ENCODE data around the gene AKR1C8. TPM values are rescaled to one million over a fixed set of nuclear protein-coding genes. Genes with fewer than 3 reads are reported as not detected.

AKR1C8 gene
- total and polyA plus RNA-seq, 2 of the 13 experiments (the other 11 are each of a cell fraction or from before 2014, with no cell fraction given), result 0.12 TPM; not detected in 1

DNA sequence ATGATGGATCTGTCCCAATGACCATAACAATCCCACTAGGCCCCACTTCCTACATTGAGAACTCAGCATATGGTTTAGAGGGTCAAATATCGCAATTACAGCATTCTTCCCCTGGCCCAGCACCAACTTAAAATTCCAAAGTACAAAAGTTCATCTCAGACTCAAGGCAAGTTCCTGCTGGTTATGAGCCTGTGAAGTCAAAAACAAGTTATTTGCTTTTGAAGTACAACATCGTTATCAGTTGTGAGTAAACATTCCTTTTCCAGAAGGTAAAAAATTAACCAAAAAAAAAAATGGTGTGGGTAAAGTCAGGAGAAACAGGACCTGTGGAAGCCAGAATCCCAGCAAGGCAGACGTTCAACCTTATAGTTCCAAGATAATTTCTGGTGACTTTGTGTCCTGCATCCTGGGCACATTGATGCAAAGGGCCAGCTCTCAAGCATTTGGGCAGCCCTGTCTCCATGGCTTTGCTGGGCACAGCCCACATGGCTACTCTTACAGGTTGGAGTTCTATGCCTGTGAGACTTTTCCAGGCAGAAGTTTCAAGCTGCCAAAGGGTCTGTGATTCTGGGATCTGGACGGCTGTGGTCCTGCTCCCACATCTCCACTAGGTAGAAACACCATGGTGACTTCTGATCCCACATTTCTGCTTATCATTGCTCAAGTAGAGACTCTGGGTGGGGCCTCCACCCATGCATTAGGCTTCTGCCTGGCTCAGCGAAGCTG, 37.5 kb downstream of the AKR1C8 start (continued):
- TF ChIP-seq, protein P1, sequence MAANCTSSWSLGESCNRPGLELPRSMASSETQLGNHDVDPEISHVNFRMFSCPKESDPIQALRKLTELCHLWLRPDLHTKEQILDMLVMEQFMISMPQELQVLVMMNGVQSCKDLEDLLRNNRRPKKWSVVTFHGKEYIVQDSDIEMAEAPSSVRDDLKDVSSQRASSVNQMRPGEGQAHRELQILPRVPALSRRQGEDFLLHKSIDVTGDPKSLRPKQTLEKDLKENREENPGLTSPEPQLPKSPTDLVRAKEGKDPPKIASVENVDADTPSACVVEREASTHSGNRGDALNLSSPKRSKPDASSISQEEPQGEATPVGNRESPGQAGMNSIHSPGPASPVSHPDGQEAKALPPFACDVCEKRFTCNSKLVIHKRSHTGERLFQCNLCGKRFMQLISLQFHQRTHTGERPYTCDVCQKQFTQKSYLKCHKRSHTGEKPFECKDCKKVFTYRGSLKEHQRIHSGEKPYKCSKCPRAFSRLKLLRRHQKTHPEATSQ (CRISPR knock-in tag; IDR thresholded peaks at IDR 0.05; ENCODE audit: borderline replicate concordance), result peak; percentile 94; the same call in 1 of the 2 replicates
- TF ChIP-seq ZNF10 (CRISPR knock-in tag; IDR thresholded peaks at IDR 0.05; ENCODE audit: borderline replicate concordance, low read depth), result no peak
- no peak for TF ChIP-seq CHD2 (IDR thresholded peaks at IDR 0.05; ENCODE audit: low read depth, low read length)
- TF ChIP-seq, protein P2, sequence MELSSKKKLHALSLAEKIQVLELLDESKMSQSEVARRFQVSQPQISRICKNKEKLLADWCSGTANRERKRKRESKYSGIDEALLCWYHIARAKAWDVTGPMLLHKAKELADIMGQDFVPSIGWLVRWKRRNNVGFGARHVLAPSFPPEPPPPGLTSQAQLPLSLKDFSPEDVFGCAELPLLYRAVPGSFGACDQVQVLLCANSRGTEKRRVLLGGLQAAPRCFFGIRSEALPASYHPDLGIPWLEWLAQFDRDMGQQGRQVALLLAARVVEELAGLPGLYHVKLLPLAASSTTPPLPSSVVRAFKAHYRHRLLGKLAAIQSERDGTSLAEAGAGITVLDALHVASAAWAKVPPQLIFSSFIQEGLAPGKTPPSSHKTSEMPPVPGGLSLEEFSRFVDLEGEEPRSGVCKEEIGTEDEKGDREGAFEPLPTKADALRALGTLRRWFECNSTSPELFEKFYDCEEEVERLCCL (CRISPR knock-in tag; IDR thresholded peaks at IDR 0.05; ENCODE audit: borderline replicate concordance), result no peak
- TF ChIP-seq TEAD2 (CRISPR knock-in tag; IDR thresholded peaks at IDR 0.05), result no peak
- TF ChIP-seq, protein P3, sequence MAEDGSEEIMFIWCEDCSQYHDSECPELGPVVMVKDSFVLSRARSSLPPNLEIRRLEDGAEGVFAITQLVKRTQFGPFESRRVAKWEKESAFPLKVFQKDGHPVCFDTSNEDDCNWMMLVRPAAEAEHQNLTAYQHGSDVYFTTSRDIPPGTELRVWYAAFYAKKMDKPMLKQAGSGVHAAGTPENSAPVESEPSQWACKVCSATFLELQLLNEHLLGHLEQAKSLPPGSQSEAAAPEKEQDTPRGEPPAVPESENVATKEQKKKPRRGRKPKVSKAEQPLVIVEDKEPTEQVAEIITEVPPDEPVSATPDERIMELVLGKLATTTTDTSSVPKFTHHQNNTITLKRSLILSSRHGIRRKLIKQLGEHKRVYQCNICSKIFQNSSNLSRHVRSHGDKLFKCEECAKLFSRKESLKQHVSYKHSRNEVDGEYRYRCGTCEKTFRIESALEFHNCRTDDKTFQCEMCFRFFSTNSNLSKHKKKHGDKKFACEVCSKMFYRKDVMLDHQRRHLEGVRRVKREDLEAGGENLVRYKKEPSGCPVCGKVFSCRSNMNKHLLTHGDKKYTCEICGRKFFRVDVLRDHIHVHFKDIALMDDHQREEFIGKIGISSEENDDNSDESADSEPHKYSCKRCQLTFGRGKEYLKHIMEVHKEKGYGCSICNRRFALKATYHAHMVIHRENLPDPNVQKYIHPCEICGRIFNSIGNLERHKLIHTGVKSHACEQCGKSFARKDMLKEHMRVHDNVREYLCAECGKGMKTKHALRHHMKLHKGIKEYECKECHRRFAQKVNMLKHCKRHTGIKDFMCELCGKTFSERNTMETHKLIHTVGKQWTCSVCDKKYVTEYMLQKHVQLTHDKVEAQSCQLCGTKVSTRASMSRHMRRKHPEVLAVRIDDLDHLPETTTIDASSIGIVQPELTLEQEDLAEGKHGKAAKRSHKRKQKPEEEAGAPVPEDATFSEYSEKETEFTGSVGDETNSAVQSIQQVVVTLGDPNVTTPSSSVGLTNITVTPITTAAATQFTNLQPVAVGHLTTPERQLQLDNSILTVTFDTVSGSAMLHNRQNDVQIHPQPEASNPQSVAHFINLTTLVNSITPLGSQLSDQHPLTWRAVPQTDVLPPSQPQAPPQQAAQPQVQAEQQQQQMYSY (CRISPR knock-in tag; IDR thresholded peaks at IDR 0.05), result peak; percentile 67; the same call in 1 of the 2 replicates
- TF ChIP-seq ZNF713 (CRISPR knock-in tag; IDR thresholded peaks at IDR 0.05), result no peak
- TF ChIP-seq, protein P4, sequence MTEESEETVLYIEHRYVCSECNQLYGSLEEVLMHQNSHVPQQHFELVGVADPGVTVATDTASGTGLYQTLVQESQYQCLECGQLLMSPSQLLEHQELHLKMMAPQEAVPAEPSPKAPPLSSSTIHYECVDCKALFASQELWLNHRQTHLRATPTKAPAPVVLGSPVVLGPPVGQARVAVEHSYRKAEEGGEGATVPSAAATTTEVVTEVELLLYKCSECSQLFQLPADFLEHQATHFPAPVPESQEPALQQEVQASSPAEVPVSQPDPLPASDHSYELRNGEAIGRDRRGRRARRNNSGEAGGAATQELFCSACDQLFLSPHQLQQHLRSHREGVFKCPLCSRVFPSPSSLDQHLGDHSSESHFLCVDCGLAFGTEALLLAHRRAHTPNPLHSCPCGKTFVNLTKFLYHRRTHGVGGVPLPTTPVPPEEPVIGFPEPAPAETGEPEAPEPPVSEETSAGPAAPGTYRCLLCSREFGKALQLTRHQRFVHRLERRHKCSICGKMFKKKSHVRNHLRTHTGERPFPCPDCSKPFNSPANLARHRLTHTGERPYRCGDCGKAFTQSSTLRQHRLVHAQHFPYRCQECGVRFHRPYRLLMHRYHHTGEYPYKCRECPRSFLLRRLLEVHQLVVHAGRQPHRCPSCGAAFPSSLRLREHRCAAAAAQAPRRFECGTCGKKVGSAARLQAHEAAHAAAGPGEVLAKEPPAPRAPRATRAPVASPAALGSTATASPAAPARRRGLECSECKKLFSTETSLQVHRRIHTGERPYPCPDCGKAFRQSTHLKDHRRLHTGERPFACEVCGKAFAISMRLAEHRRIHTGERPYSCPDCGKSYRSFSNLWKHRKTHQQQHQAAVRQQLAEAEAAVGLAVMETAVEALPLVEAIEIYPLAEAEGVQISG (CRISPR knock-in tag; IDR thresholded peaks at IDR 0.05), result peak; percentile 64
- no peak for TF ChIP-seq ZNF768 (CRISPR knock-in tag; IDR thresholded peaks at IDR 0.05)
- TF ChIP-seq ZNF260 (CRISPR knock-in tag; IDR thresholded peaks at IDR 0.05; ENCODE audit: borderline replicate concordance, low read depth), result no peak
- TF ChIP-seq RBFOX2 (IDR thresholded peaks at IDR 0.05; ENCODE audit: low read depth, low read length), result peak; percentile 71
- TF ChIP-seq, protein P5, sequence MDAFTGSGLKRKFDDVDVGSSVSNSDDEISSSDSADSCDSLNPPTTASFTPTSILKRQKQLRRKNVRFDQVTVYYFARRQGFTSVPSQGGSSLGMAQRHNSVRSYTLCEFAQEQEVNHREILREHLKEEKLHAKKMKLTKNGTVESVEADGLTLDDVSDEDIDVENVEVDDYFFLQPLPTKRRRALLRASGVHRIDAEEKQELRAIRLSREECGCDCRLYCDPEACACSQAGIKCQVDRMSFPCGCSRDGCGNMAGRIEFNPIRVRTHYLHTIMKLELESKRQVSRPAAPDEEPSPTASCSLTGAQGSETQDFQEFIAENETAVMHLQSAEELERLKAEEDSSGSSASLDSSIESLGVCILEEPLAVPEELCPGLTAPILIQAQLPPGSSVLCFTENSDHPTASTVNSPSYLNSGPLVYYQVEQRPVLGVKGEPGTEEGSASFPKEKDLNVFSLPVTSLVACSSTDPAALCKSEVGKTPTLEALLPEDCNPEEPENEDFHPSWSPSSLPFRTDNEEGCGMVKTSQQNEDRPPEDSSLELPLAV (CRISPR knock-in tag; conservative IDR thresholded peaks at IDR 0.05; ENCODE audit: low read depth), result peak; percentile 72; the same call in 1 of the 2 replicates
- TF ChIP-seq TGIF2 (CRISPR knock-in tag; IDR thresholded peaks at IDR 0.05), result peak; percentile 87; the same call in 1 of the 2 replicates
- peak; percentile 88; the same call in 1 of the 2 replicates for TF ChIP-seq SNAPC2 (CRISPR knock-in tag; IDR thresholded peaks at IDR 0.05)
- TF ChIP-seq DNMT1 (CRISPR knock-in tag; IDR thresholded peaks at IDR 0.05), result no peak
- peak; percentile 93 for TF ChIP-seq HDAC2 (CRISPR knock-in tag; IDR thresholded peaks at IDR 0.05)
- TF ChIP-seq ZNF20 (CRISPR knock-in tag; IDR thresholded peaks at IDR 0.05), result peak; percentile 16; the same call in 1 of the 2 replicates
- no peak for TF ChIP-seq XBP1 (CRISPR knock-in tag; IDR thresholded peaks at IDR 0.05)
- TF ChIP-seq ZNF335 (CRISPR knock-in tag; IDR thresholded peaks at IDR 0.05), result no peak

Measured in HepG2 (cell line).